ENCODE data around the gene PTGFRN.

Gene PTGFRN

DNA sequence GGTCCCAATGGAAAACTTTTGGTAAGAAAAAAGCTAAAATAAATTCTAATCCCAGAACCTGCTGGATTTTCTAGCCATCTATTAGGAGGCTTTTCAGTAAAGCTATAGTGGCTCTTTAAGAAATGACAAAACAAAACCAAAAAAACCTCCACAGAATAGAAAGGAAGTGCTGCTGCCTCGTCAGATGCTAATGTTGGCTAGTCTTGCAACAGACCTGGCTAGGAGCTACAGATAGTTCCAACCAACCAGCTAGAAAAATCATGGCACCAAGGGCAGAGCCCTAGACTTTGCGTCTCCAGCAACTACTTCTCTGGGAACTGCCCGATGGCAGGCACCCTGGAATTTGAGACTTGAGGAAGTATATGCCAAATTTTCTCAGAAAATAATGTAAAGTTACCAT is 99.4 kb downstream of the PTGFRN start:
- POLR2A ChIA-PET: interaction anchor here (1.3 kb wide), 1 partner anchor 51 kb away, joined by 3 read pairs; the partner anchor contains the start of gene TTF2
- DNase-seq (ENCODE audit: extremely low spot score): no peak
- CTCF ChIA-PET: no interaction called here
- TF ChIP-seq NFRKB (IDR thresholded peaks at IDR 0.05) (no peak), TARDBP (IDR thresholded peaks at IDR 0.05) (no peak), LEF1 (IDR thresholded peaks at IDR 0.05; ENCODE audit: borderline replicate concordance) (no peak), FOXK2 (IDR thresholded peaks at IDR 0.05) (no peak), ZNF384 (IDR thresholded peaks at IDR 0.05) (no peak), CTBP1 (IDR thresholded peaks at IDR 0.05; ENCODE audit: borderline replicate concordance) (no peak), HDGF (IDR thresholded peaks at IDR 0.05; ENCODE audit: borderline replicate concordance) (no peak), ARNT (IDR thresholded peaks at IDR 0.05) (no peak), L3MBTL2 (conservative IDR thresholded peaks at IDR 0.05) (no peak), BHLHE40 (IDR thresholded peaks at IDR 0.05; ENCODE audit: borderline replicate concordance) (no peak), SP1 (IDR thresholded peaks at IDR 0.05) (no peak), FOXM1 (IDR thresholded peaks at IDR 0.05; ENCODE audit: borderline replicate concordance) (no peak), SUZ12 (IDR thresholded peaks at IDR 0.05) (no peak), ELF4 (IDR thresholded peaks at IDR 0.05) (no peak), FOXA1 (IDR thresholded peaks at IDR 0.05) (no peak)
- TF ChIP-seq, protein P1, sequence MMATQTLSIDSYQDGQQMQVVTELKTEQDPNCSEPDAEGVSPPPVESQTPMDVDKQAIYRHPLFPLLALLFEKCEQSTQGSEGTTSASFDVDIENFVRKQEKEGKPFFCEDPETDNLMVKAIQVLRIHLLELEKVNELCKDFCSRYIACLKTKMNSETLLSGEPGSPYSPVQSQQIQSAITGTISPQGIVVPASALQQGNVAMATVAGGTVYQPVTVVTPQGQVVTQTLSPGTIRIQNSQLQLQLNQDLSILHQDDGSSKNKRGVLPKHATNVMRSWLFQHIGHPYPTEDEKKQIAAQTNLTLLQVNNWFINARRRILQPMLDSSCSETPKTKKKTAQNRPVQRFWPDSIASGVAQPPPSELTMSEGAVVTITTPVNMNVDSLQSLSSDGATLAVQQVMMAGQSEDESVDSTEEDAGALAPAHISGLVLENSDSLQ (IDR thresholded peaks at IDR 0.05): no peak

DNA sequence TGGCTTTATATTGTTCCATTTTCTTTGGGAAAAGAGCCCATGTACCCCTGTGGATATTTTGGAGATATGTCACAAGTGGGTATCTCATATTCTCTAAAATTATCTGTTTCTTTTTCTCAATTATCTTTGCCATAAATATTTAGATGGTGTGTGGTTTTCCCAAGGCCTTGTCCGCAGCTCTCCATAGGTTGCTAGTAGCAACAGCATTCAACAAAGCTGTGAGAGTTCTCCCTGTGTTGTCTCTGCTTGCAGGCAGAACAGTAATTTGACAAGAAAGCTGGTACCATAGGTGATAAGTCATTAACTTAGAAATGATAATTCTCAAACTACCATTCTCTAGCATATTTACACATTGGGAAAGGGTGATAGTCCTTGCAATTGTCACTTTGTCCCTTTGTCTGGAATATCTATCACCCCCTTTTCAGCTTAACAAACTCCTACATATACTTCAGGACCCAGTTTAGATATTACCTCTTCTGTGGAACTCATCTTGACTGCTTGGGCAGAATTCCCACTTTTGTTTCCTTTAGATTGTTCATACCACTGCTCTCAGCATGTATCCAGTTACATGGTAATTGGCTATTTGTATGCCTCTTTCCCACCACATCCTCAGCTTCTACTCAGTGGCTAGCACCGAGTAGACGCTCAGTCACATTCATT is 100.7 kb downstream of the PTGFRN start:
- TF ChIP-seq BHLHE40 (IDR thresholded peaks at IDR 0.05; ENCODE audit: borderline replicate concordance): no peak
- TF ChIP-seq ZNF384 (IDR thresholded peaks at IDR 0.05): no peak
- no peak for TF ChIP-seq SP1 (IDR thresholded peaks at IDR 0.05)
- no peak for TF ChIP-seq NFRKB (IDR thresholded peaks at IDR 0.05)
- DNase-seq (ENCODE audit: extremely low spot score): no peak
- ChIA-PET POLR2A (interaction anchor here (1.3 kb wide), 1 partner anchor 50 kb away, joined by 3 read pairs; the partner anchor contains the start of gene TTF2), CTCF (no interaction called here)

DNA sequence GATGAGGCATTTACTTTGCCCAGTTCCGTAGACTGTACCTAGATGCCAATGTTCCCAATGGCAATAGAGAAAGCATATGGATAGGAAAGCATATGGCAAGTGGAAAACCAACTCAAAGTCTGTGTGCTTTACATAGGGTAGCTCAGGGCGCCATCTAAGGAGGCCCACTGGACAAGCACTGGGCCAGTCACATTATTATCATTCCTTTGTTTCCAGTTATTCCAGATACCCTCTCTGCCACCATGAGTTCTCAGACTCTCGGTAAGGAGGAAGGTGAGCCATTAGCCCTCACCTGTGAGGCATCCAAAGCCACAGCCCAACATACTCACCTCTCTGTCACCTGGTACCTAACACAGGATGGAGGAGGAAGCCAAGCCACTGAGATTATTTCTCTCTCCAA is 101.6 kb downstream of the PTGFRN start:
- no peak for TF ChIP-seq HDGF (IDR thresholded peaks at IDR 0.05; ENCODE audit: borderline replicate concordance)
- TF ChIP-seq NFRKB (IDR thresholded peaks at IDR 0.05): no peak
- no peak for TF ChIP-seq ELF4 (IDR thresholded peaks at IDR 0.05)
- no peak for TF ChIP-seq FOXK2 (IDR thresholded peaks at IDR 0.05)
- TF ChIP-seq FOXA1 (IDR thresholded peaks at IDR 0.05): no peak
- TF ChIP-seq ZNF384 (IDR thresholded peaks at IDR 0.05): no peak
- TF ChIP-seq L3MBTL2 (conservative IDR thresholded peaks at IDR 0.05): no peak
- no peak for TF ChIP-seq SP1 (IDR thresholded peaks at IDR 0.05)
- TF ChIP-seq LEF1 (IDR thresholded peaks at IDR 0.05; ENCODE audit: borderline replicate concordance): no peak
- TF ChIP-seq TARDBP (IDR thresholded peaks at IDR 0.05): no peak
- TF ChIP-seq BHLHE40 (IDR thresholded peaks at IDR 0.05; ENCODE audit: borderline replicate concordance): no peak
- TF ChIP-seq, protein P1 (IDR thresholded peaks at IDR 0.05): no peak
- TF ChIP-seq FOXM1 (IDR thresholded peaks at IDR 0.05; ENCODE audit: borderline replicate concordance): no peak
- no peak for TF ChIP-seq ARNT (IDR thresholded peaks at IDR 0.05)
- no peak for TF ChIP-seq CTBP1 (IDR thresholded peaks at IDR 0.05; ENCODE audit: borderline replicate concordance)
- TF ChIP-seq SUZ12 (IDR thresholded peaks at IDR 0.05): no peak
- ChIA-PET POLR2A (no interaction called here), CTCF (no interaction called here)
- DNase-seq (ENCODE audit: extremely low spot score): no peak

DNA sequence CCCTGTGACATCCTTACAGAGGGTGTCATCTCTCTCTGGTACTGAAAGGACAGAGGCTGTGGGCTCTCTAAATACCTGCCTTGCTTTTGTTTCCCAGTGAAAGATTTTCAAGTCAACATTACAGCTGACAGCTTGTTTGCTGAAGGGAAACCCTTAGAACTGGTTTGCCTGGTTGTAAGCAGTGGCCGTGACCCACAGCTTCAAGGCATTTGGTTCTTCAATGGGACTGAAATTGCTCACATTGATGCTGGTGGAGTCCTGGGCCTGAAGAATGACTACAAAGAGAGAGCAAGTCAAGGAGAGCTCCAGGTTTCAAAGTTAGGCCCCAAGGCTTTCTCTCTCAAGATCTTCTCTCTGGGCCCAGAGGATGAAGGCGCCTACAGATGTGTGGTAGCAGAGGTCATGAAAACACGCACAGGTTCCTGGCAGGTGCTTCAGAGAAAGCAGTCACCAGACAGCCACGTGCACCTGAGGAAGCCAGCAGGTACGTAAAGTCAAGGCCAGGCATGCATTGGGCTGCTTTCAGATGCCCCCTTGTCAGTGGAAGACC is 103.7 kb downstream of the PTGFRN start:
- TF ChIP-seq CTBP1 (IDR thresholded peaks at IDR 0.05; ENCODE audit: borderline replicate concordance) (no peak), L3MBTL2 (conservative IDR thresholded peaks at IDR 0.05) (no peak), NFRKB (IDR thresholded peaks at IDR 0.05) (no peak), FOXK2 (IDR thresholded peaks at IDR 0.05) (no peak)
- TF ChIP-seq, protein P1 (IDR thresholded peaks at IDR 0.05): no peak
- DNase-seq (ENCODE audit: extremely low spot score): no peak
- CTCF ChIA-PET: interaction anchor here (0.7 kb wide), 1 partner anchor 158 kb away, joined by 3 read pairs; no protein-coding TSS in a partner anchor
- POLR2A ChIA-PET: no interaction called here

DNA sequence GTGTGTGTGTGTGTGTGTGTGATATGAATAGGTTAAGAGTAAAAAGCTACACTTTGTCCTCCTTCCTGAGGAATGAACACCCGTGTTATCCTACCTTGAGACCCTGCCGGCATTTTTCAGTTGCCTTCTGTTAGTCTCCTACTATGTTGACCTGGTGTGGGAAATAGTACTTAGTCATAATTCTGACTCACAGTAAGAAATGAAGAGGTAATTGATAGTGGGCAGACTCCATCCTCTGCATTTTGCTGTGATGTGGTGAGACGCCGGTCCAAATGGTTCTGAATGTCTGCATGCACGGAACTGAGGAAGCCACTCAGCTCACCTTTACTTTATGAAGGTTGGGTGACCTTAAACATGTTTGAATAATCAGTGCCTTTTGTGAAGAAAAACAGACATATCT is 104.5 kb downstream of the PTGFRN start:
- CTCF ChIA-PET: interaction anchor here (0.7 kb wide), 1 partner anchor 158 kb away, joined by 3 read pairs; no protein-coding TSS in a partner anchor
- no peak for DNase-seq (ENCODE audit: extremely low spot score)
- TF ChIP-seq SP1 (IDR thresholded peaks at IDR 0.05): no peak
- no peak for TF ChIP-seq ARNT (IDR thresholded peaks at IDR 0.05)
- TF ChIP-seq HDGF (IDR thresholded peaks at IDR 0.05; ENCODE audit: borderline replicate concordance): no peak
- no peak for TF ChIP-seq SUZ12 (IDR thresholded peaks at IDR 0.05)
- TF ChIP-seq CTBP1 (IDR thresholded peaks at IDR 0.05; ENCODE audit: borderline replicate concordance): no peak
- TF ChIP-seq FOXA1 (IDR thresholded peaks at IDR 0.05): no peak
- no peak for TF ChIP-seq BHLHE40 (IDR thresholded peaks at IDR 0.05; ENCODE audit: borderline replicate concordance)
- POLR2A ChIA-PET: no interaction called here

DNA sequence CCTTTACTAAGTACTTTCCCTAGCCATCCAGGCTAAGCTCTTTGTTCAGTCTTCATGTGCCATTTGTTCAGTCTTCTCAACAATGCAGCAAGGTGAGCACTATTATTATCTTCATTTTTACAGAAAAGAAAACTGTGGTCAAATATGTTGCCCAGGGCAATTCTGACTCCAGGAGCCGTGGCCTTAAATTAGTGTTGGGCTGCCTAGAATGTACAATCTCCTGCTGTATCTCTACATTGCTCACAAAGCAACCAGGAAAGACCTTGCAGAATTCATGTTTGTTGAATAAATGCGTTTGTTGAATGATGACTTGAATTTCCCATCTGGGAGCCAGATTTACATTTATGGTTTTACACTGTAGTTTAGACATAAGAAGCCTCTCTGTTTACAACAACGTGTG is 106.0 kb downstream of the PTGFRN start:
- CTCF ChIA-PET: no interaction called here
- no peak for TF ChIP-seq ZNF384 (IDR thresholded peaks at IDR 0.05)
- no peak for TF ChIP-seq NFRKB (IDR thresholded peaks at IDR 0.05)
- TF ChIP-seq TARDBP (IDR thresholded peaks at IDR 0.05): no peak
- no peak for TF ChIP-seq FOXK2 (IDR thresholded peaks at IDR 0.05)
- TF ChIP-seq, protein P1 (IDR thresholded peaks at IDR 0.05): no peak
- no peak for TF ChIP-seq ELF4 (IDR thresholded peaks at IDR 0.05)
- TF ChIP-seq FOXA1 (IDR thresholded peaks at IDR 0.05): no peak
- no peak for TF ChIP-seq HDGF (IDR thresholded peaks at IDR 0.05; ENCODE audit: borderline replicate concordance)
- no peak for TF ChIP-seq L3MBTL2 (conservative IDR thresholded peaks at IDR 0.05)
- no peak for TF ChIP-seq FOXM1 (IDR thresholded peaks at IDR 0.05; ENCODE audit: borderline replicate concordance)
- no peak for TF ChIP-seq ARNT (IDR thresholded peaks at IDR 0.05)
- no peak for TF ChIP-seq CTBP1 (IDR thresholded peaks at IDR 0.05; ENCODE audit: borderline replicate concordance)
- no peak for TF ChIP-seq SP1 (IDR thresholded peaks at IDR 0.05)
- no peak for TF ChIP-seq SUZ12 (IDR thresholded peaks at IDR 0.05)
- no peak for TF ChIP-seq BHLHE40 (IDR thresholded peaks at IDR 0.05; ENCODE audit: borderline replicate concordance)
- no peak for TF ChIP-seq LEF1 (IDR thresholded peaks at IDR 0.05; ENCODE audit: borderline replicate concordance)
- no peak for DNase-seq (ENCODE audit: extremely low spot score)
- POLR2A ChIA-PET: no interaction called here

Measured in HEK293T (cell line).